ENCODE data around the gene TMPRSS13.

The TMPRSS13 gene

GRCh38 chr11:117872975-117873827, 56.0 kb downstream of the TMPRSS13 start (continued):
- TF ChIP-seq CREB5 (CRISPR knock-in tag; IDR thresholded peaks at IDR 0.05; ENCODE audit: low read depth), result no peak
- no peak for TF ChIP-seq CSDC2 (CRISPR knock-in tag; IDR thresholded peaks at IDR 0.05)
- TF ChIP-seq TCF4 (CRISPR knock-in tag; IDR thresholded peaks at IDR 0.05; ENCODE audit: borderline replicate concordance), result no peak
- no peak for TF ChIP-seq ZNF565 (CRISPR knock-in tag; conservative IDR thresholded peaks at IDR 0.05; ENCODE audit: low read depth)
- TF ChIP-seq, protein P1, sequence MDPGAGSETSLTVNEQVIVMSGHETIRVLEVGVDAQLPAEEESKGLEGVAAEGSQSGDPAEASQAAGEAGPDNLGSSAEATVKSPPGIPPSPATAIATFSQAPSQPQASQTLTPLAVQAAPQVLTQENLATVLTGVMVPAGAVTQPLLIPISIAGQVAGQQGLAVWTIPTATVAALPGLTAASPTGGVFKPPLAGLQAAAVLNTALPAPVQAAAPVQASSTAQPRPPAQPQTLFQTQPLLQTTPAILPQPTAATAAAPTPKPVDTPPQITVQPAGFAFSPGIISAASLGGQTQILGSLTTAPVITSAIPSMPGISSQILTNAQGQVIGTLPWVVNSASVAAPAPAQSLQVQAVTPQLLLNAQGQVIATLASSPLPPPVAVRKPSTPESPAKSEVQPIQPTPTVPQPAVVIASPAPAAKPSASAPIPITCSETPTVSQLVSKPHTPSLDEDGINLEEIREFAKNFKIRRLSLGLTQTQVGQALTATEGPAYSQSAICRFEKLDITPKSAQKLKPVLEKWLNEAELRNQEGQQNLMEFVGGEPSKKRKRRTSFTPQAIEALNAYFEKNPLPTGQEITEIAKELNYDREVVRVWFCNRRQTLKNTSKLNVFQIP (CRISPR knock-in tag; IDR thresholded peaks at IDR 0.05; ENCODE audit: borderline replicate concordance, low read depth), result no peak
- no peak for TF ChIP-seq GLIS3 (CRISPR knock-in tag; IDR thresholded peaks at IDR 0.05)
- no peak for TF ChIP-seq ZFP3 (CRISPR knock-in tag; IDR thresholded peaks at IDR 0.05)
- TF ChIP-seq ZNF70 (CRISPR knock-in tag; IDR thresholded peaks at IDR 0.05), result no peak
- TF ChIP-seq SNAI2 (CRISPR knock-in tag; IDR thresholded peaks at IDR 0.05), result no peak
- no peak for TF ChIP-seq TOX (CRISPR knock-in tag; IDR thresholded peaks at IDR 0.05; ENCODE audit: borderline replicate concordance)
- TF ChIP-seq PATZ1 (CRISPR knock-in tag; IDR thresholded peaks at IDR 0.05; ENCODE audit: borderline replicate concordance), result no peak

GRCh38 chr11:117872420-117872961, 56.7 kb downstream of the TMPRSS13 start:
- no peak for ATAC-seq
- no peak for TF ChIP-seq TCF4 (CRISPR knock-in tag; IDR thresholded peaks at IDR 0.05; ENCODE audit: borderline replicate concordance)
- no peak for TF ChIP-seq ARNTL (CRISPR knock-in tag; IDR thresholded peaks at IDR 0.05; ENCODE audit: borderline replicate concordance, low read depth)
- TF ChIP-seq, protein P2, sequence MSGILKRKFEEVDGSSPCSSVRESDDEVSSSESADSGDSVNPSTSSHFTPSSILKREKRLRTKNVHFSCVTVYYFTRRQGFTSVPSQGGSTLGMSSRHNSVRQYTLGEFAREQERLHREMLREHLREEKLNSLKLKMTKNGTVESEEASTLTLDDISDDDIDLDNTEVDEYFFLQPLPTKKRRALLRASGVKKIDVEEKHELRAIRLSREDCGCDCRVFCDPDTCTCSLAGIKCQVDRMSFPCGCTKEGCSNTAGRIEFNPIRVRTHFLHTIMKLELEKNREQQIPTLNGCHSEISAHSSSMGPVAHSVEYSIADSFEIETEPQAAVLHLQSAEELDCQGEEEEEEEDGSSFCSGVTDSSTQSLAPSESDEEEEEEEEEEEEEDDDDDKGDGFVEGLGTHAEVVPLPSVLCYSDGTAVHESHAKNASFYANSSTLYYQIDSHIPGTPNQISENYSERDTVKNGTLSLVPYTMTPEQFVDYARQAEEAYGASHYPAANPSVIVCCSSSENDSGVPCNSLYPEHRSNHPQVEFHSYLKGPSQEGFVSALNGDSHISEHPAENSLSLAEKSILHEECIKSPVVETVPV (CRISPR knock-in tag; IDR thresholded peaks at IDR 0.05), result no peak
- no peak for TF ChIP-seq RARB (CRISPR knock-in tag; IDR thresholded peaks at IDR 0.05)
- TF ChIP-seq ZNF70 (CRISPR knock-in tag; IDR thresholded peaks at IDR 0.05), result no peak
- TF ChIP-seq CSDC2 (CRISPR knock-in tag; IDR thresholded peaks at IDR 0.05), result no peak
- no peak for TF ChIP-seq PPARA (CRISPR knock-in tag; IDR thresholded peaks at IDR 0.05; ENCODE audit: borderline replicate concordance)
- no peak for TF ChIP-seq TSHZ2 (CRISPR knock-in tag; IDR thresholded peaks at IDR 0.05)
- no peak for TF ChIP-seq ZNF8 (CRISPR knock-in tag; IDR thresholded peaks at IDR 0.05)
- TF ChIP-seq OSR1 (CRISPR knock-in tag; IDR thresholded peaks at IDR 0.05), result no peak
- no peak for TF ChIP-seq PATZ1 (CRISPR knock-in tag; IDR thresholded peaks at IDR 0.05; ENCODE audit: borderline replicate concordance)
- no peak for TF ChIP-seq GLIS3 (CRISPR knock-in tag; IDR thresholded peaks at IDR 0.05)
- TF ChIP-seq ZFP3 (CRISPR knock-in tag; IDR thresholded peaks at IDR 0.05), result no peak
- no peak for TF ChIP-seq ISL1 (CRISPR knock-in tag; IDR thresholded peaks at IDR 0.05)
- TF ChIP-seq SNAI2 (CRISPR knock-in tag; IDR thresholded peaks at IDR 0.05), result no peak
- no peak for TF ChIP-seq ESRRG (CRISPR knock-in tag; IDR thresholded peaks at IDR 0.05)
- no peak for TF ChIP-seq TOX (CRISPR knock-in tag; IDR thresholded peaks at IDR 0.05; ENCODE audit: borderline replicate concordance)
- TF ChIP-seq, protein P1 (CRISPR knock-in tag; IDR thresholded peaks at IDR 0.05; ENCODE audit: borderline replicate concordance, low read depth), result no peak
- no peak for TF ChIP-seq ZFP30 (CRISPR knock-in tag; IDR thresholded peaks at IDR 0.05)
- no peak for TF ChIP-seq BACH2 (CRISPR knock-in tag; IDR thresholded peaks at IDR 0.05; ENCODE audit: borderline replicate concordance)

Data from SK-N-SH treated with all-trans-retinoic acid at 6 μM for 48 hours (cell line).